K562 (cell line): Measurements from ENCODE around the gene SOAT1. TPM values are rescaled to one million over a fixed set of nuclear protein-coding genes. Genes with fewer than 3 reads are reported as not detected.
A peak's percentile ranks its signal among the peaks of the same experiment; 100 is the strongest.

Experiments used
- BCL6 ChIP-seq: fragments of 250-450 bp; sonication (Bioruptor Pico); IDR thresholded peaks from 2 replicates; pipeline ENCODE4 v1.4.0; 2020
- COPS2 ChIP-seq: fragments of 450-650 bp; conservative IDR thresholded peaks from 2 replicates; pipeline ENCODE4 v1.6.1; 2016; ENCODE audit warnings: mild to moderate bottlenecking, moderate library complexity
- E2F8 ChIP-seq: fragments of 450-650 bp; IDR thresholded peaks from 2 replicates; pipeline ENCODE4 v1.7.1; 2018; ENCODE audit warnings: mild to moderate bottlenecking, low read depth; ENCODE audit not compliant: partially characterized antibody
- FOXA1 ChIP-seq: fragments of 450-650 bp; IDR thresholded peaks from 2 replicates; pipeline ENCODE4 v1.6.1; 2016; ENCODE audit warnings: mild to moderate bottlenecking, borderline replicate concordance
- FOXA3 ChIP-seq, 2 experiments: fragments of 450-650 bp in 1 of 2; sonication (generic) in 1 of 2; formaldehyde crosslinking; IDR thresholded peaks in 1 of 2; conservative IDR thresholded peaks in 1 of 2; 2 replicates each; pipeline versions ENCODE4 v1.4.0 to v1.8.0; 2020 to 2022; ENCODE audit warnings: mild to moderate bottlenecking in 2 of 2, missing genetic modification reagents in 1 of 2
- HDAC2 ChIP-seq: fragments of 450-650 bp; IDR thresholded peaks from 2 replicates; pipeline ENCODE4 v1.6.1; 2016; ENCODE audit warnings: mild to moderate bottlenecking
- HOXB6 ChIP-seq: fragments of 250-450 bp; sonication (Bioruptor Pico); IDR thresholded peaks from 2 replicates; pipeline ENCODE4 v1.5.1; 2022; ENCODE audit warnings: mild to moderate bottlenecking, borderline replicate concordance
- JUND ChIP-seq, 2 experiments: IDR thresholded peaks; 2 replicates in 1 of 2; 3 replicates in 1 of 2; pipeline ENCODE4 v1.6.1; 2011; ENCODE audit warnings: borderline replicate concordance in 2 of 2, low read depth in 2 of 2, low read length in 2 of 2, improper control_type of control experiment in 1 of 2, missing biosample characterization in 1 of 2, missing genetic modification characterization in 1 of 2, missing genetic modification reagents in 1 of 2
- KLF1 ChIP-seq: fragments of 450-650 bp; IDR thresholded peaks from 2 replicates; pipeline ENCODE4 v1.6.1; 2016; ENCODE audit warnings: missing genetic modification characterization, missing compliant biosample characterization
- LCOR ChIP-seq: sonication (generic); formaldehyde crosslinking; IDR thresholded peaks from 2 replicates; pipeline ENCODE4 v1.8.0; 2022; ENCODE audit warnings: mild to moderate bottlenecking, missing genetic modification reagents
- MTA3 ChIP-seq: fragments of 450-650 bp; formaldehyde crosslinking; IDR thresholded peaks from 2 replicates; pipeline ENCODE4 v1.6.1; 2017; ENCODE audit warnings: mild to moderate bottlenecking, borderline replicate concordance
- MYBL2 ChIP-seq, 2 experiments: fragments of 450-650 bp in 1 of 2; sonication (generic) in 1 of 2; formaldehyde crosslinking in 1 of 2; IDR thresholded peaks; 2 replicates each; pipeline versions ENCODE4 v1.6.1 to v1.8.1; 2017 to 2022; ENCODE audit warnings: borderline replicate concordance in 1 of 2, inconsistent platforms in 1 of 2, low read depth in 1 of 2, mild to moderate bottlenecking in 1 of 2, missing genetic modification reagents in 1 of 2, moderate library complexity in 1 of 2
- MYC ChIP-seq, 2 experiments: fragments of 250-450 bp in 1 of 2; sonication (Bioruptor Pico) in 1 of 2; IDR thresholded peaks; 2 replicates each; pipeline versions ENCODE4 v1.5.1 to v1.6.1; 2012 to 2021; ENCODE audit warnings: low read depth in 2 of 2, borderline replicate concordance in 1 of 2, improper control_type of control experiment in 1 of 2, low read length in 1 of 2, mild to moderate bottlenecking in 1 of 2, moderate library complexity in 1 of 2
- NCOA1 ChIP-seq: fragments of 450-650 bp; IDR thresholded peaks from 2 replicates; pipeline ENCODE4 v1.6.1; 2016; ENCODE audit warnings: low read depth
- NR2C2 ChIP-seq, 2 experiments: fragments of 200-800 bp in 1 of 2; sonication (Bioruptor generic) in 1 of 2; sonication (generic) in 1 of 2; formaldehyde crosslinking in 1 of 2; IDR thresholded peaks; 2 replicates each; pipeline versions ENCODE4 v1.6.1 to v1.8.0; 2016 to 2022; ENCODE audit warnings: mild to moderate bottlenecking in 1 of 2, missing compliant biosample characterization in 1 of 2, missing genetic modification characterization in 1 of 2, missing genetic modification reagents in 1 of 2
- SAFB ChIP-seq: fragments of 200-400 bp; formaldehyde crosslinking; IDR thresholded peaks from 2 replicates; pipeline ENCODE4 v1.6.1; 2017; ENCODE audit warnings: low read depth, low read length, borderline replicate concordance
- TAF1 ChIP-seq: IDR thresholded peaks from 2 replicates; pipeline ENCODE4 v1.6.1; 2011; ENCODE audit warnings: mild to moderate bottlenecking, low read length, moderate library complexity; ENCODE audit not compliant: insufficient read depth, control insufficient read depth, severe bottlenecking; ENCODE audit errors: extremely low read depth
- TAF9B ChIP-seq: fragments of 450-650 bp; IDR thresholded peaks from 2 replicates; pipeline ENCODE4 v1.6.1; 2018; ENCODE audit warnings: mild to moderate bottlenecking; ENCODE audit not compliant: partially characterized antibody
- TARDBP ChIP-seq: fragments of 450-650 bp; IDR thresholded peaks from 2 replicates; pipeline ENCODE4 v1.6.1; 2016
- ZBTB7A ChIP-seq: IDR thresholded peaks from 2 replicates; pipeline ENCODE4 v1.6.1; 2011; ENCODE audit warnings: low read depth, mild to moderate bottlenecking, low read length, moderate library complexity, borderline replicate concordance; ENCODE audit not compliant: control insufficient read depth
- polyA plus RNA-seq, 8 experiments: library from polyadenylated mRNA; depleted of rRNA in 4 of 8; stranded (reverse) in 5 of 8; unstranded in 3 of 8; fragments of >200 nt; fragmentation: Nextera tagmentation in 2 of 8; fragmentation: Illumina TruSeq in 1 of 8; extraction: Ambion mirVana in 2 of 8; extraction: Trizol in 1 of 8; gene quantifications; 2 replicates each; pipeline versions ENCODE4 v1.2.1 to v1.2.3, GENCODE V29; 2011 to 2014; ENCODE audit warnings: inconsistent platforms in 1 of 8, missing spikeins in 1 of 8
- total RNA-seq, 7 experiments: library from RNA; depleted of rRNA in 6 of 7; stranded (reverse); fragments of >200 nt in 6 of 7; fragmentation: Illumina TruSeq in 2 of 7; extraction: Trizol in 2 of 7; gene quantifications; 2 replicates each; pipeline versions ENCODE4 v1.2.1 to v1.2.3, GENCODE V29; 2011 to 2021; ENCODE audit warnings: low replicate concordance in 1 of 7
- TF ChIP-seq, protein P1 (sequence below): fragments of 450-650 bp; IDR thresholded peaks from 2 replicates; pipeline ENCODE4 v1.6.1; 2017; ENCODE audit warnings: antibody characterized with exemption

SOAT1 gene
- total and polyA plus RNA-seq, 9 of the 15 experiments (the other 6 are each of a cell fraction or from before 2014, with no cell fraction given): 5.5 to 29.1 (median 17.3) TPM

DNA sequence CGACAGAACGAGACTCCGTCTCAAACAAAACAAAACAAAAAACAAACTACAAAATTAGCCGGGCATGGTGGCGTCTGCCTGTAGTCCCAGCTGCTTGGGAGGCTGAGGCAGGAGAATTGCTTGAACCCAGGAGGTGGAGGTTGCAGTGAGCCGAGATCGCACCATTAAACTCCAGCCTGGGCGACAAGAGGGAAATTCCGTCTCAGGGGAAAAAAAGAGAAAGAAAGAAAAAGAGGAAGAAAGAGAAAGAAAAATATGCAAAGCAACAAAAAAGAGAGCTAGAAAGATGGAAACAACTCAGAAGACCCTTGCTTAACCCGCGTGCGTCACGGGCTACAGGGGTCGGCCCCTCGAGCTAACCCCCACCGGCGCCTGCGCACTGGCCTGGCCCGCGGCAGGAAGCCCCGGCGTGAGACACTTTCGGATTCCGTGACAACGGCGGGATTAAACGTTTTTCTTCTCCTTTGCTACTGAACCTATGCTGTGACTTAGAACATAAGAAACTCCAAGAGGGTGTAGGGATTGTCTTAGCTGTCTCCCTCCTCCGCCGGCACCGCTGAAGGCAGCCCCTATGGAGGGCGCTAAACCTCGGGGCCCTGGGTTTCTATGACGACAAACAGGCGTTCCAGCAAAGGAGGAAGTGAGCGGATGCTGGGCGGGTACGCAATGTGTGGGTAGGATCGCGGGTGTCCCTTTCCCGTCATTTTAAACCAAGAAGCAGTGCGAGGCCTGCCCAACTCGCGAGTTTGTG lies 71.9 kb downstream of the SOAT1 start, which contains the start of gene AXDND1 (continued):
- TF ChIP-seq TAF1: peak; percentile 45
- TF ChIP-seq ZBTB7A: peak; percentile 98
- TF ChIP-seq COPS2: no peak
- TF ChIP-seq LCOR (CRISPR knock-in tag): peak; percentile 78
- 0 out of 2 replicates have a peak, but pooled peaks have one; percentile 39 for TF ChIP-seq KLF1 (tag)
- TF ChIP-seq TAF9B: no peak
- no peak for TF ChIP-seq HOXB6 (CRISPR knock-in tag)
- peak; percentile 89; the same call in 1 of the 2 replicates for TF ChIP-seq SAFB
- TF ChIP-seq, protein P1, sequence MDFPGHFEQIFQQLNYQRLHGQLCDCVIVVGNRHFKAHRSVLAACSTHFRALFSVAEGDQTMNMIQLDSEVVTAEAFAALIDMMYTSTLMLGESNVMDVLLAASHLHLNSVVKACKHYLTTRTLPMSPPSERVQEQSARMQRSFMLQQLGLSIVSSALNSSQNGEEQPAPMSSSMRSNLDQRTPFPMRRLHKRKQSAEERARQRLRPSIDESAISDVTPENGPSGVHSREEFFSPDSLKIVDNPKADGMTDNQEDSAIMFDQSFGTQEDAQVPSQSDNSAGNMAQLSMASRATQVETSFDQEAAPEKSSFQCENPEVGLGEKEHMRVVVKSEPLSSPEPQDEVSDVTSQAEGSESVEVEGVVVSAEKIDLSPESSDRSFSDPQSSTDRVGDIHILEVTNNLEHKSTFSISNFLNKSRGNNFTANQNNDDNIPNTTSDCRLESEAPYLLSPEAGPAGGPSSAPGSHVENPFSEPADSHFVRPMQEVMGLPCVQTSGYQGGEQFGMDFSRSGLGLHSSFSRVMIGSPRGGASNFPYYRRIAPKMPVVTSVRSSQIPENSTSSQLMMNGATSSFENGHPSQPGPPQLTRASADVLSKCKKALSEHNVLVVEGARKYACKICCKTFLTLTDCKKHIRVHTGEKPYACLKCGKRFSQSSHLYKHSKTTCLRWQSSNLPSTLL: 0 out of 2 replicates have a peak, but pooled peaks have one; percentile 57
- TF ChIP-seq HDAC2: peak; percentile 49; the same call in 1 of the 2 replicates
- TF ChIP-seq MYC (IDR thresholded peaks at IDR 0.05; ENCODE audit: low read depth, low read length): peak; percentile 44; the same call in 1 of the 2 replicates
- TF ChIP-seq MYC (CRISPR knock-in tag; IDR thresholded peaks at IDR 0.05; ENCODE audit: borderline replicate concordance, low read depth): no peak
- no peak; the same call in 1 of the 2 replicates for TF ChIP-seq MYBL2 (IDR thresholded peaks at IDR 0.05; ENCODE audit: low read depth)
- no peak for TF ChIP-seq MYBL2 (CRISPR knock-in tag; IDR thresholded peaks at IDR 0.05; ENCODE audit: borderline replicate concordance)
- TF ChIP-seq NR2C2 (CRISPR knock-in tag; IDR thresholded peaks at IDR 0.05): peak; percentile 47; the same call in 1 of the 2 replicates
- peak; percentile 92 for TF ChIP-seq NR2C2 (tag; IDR thresholded peaks at IDR 0.05)
- peak; percentile 80 for TF ChIP-seq E2F8
- 0 out of 2 replicates have a peak, but pooled peaks have one; percentile 16 for TF ChIP-seq NCOA1
- peak in 1 of 2 experiments; percentile 61; a peak in 1 of 4 replicates for TF ChIP-seq FOXA3 (CRISPR knock-in tag; conservative IDR thresholded peaks at IDR 0.05 in 1 of 2, IDR thresholded peaks at IDR 0.05 in 1 of 2)
- TF ChIP-seq MTA3: 0 out of 2 replicates have a peak, but pooled peaks have one; percentile 70
- TF ChIP-seq JUND (IDR thresholded peaks at IDR 0.05; ENCODE audit: borderline replicate concordance, low read depth, low read length): peak; percentile 39; the same call in 1 of the 2 replicates
- TF ChIP-seq JUND (tag; IDR thresholded peaks at IDR 0.05; ENCODE audit: borderline replicate concordance, low read depth, low read length): peak; percentile 52; the same call in 1 of the 3 replicates
- TF ChIP-seq FOXA1: no peak
- 0 out of 2 replicates have a peak, but pooled peaks have one; percentile 18 for TF ChIP-seq TARDBP
- TF ChIP-seq BCL6 (CRISPR knock-in tag): no peak
